ENCODE data around the gene CNNM2. TPM values are rescaled to one million over a fixed set of nuclear protein-coding genes. Genes with fewer than 3 reads are reported as not detected.

Gene CNNM2
- total RNA-seq, 1 experiment from 2014 or later: 23.5 TPM

DNA sequence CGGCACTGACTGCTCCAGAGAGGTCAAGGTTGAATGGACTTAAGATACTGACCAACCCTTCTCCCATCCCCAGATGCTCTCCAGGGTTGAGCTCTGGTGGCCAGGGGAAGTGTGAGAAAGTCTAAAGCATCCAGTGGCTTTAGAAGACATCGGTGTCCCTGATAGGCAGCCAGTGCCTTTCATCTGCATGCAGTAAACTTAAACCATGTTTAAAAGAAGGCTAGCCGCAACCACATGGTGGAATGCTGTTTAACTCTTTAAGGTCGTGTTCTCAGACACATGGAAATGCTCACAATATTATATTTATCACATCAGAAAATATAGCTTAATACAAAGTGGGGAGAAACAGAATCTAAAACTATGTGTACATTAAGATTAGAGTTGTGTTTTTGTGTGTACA is 137.0 kb downstream of the CNNM2 start:
- no peaks in the 10 kb centered on the region for H3K27me3 Mint-ChIP-seq (ENCODE audit: low read depth)
- ChIA-PET CTCF (interaction anchor here (1.5 to 1.9 kb wide), 2 partner anchors 190 to 220 kb away, joined by 3 to 5 read pairs; no protein-coding TSS in a partner anchor), POLR2A (no interaction called here)
- peaks cover 8% of the 10 kb centered on the region for H3K4me1 Mint-ChIP-seq
- TF ChIP-seq, protein P1, sequence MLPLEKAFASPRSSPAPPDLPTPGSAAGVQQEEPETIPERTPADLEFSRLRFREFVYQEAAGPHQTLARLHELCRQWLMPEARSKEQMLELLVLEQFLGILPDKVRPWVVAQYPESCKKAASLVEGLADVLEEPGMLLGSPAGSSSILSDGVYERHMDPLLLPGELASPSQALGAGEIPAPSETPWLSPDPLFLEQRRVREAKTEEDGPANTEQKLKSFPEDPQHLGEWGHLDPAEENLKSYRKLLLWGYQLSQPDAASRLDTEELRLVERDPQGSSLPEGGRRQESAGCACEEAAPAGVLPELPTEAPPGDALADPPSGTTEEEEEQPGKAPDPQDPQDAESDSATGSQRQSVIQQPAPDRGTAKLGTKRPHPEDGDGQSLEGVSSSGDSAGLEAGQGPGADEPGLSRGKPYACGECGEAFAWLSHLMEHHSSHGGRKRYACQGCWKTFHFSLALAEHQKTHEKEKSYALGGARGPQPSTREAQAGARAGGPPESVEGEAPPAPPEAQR (CRISPR knock-in tag; IDR thresholded peaks at IDR 0.05): no peak
- TF ChIP-seq ZNF219 (CRISPR knock-in tag; IDR thresholded peaks at IDR 0.05; ENCODE audit: borderline replicate concordance) (no peak), SMAD4 (CRISPR knock-in tag; IDR thresholded peaks at IDR 0.05) (no peak)
- TF ChIP-seq, protein P2, sequence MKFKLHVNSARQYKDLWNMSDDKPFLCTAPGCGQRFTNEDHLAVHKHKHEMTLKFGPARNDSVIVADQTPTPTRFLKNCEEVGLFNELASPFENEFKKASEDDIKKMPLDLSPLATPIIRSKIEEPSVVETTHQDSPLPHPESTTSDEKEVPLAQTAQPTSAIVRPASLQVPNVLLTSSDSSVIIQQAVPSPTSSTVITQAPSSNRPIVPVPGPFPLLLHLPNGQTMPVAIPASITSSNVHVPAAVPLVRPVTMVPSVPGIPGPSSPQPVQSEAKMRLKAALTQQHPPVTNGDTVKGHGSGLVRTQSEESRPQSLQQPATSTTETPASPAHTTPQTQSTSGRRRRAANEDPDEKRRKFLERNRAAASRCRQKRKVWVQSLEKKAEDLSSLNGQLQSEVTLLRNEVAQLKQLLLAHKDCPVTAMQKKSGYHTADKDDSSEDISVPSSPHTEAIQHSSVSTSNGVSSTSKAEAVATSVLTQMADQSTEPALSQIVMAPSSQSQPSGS (CRISPR knock-in tag; IDR thresholded peaks at IDR 0.05; ENCODE audit: borderline replicate concordance, low read depth): no peak
- H3K4me3 Mint-ChIP-seq: no peak overlapping the region
- H3K9me3 Mint-ChIP-seq: no peaks in the 10 kb centered on the region
- no peak overlapping the region for H3K27ac Mint-ChIP-seq
- ATAC-seq: no peak
- no peak for DNase-seq (ENCODE audit: low spot score)
- H3K36me3 Mint-ChIP-seq: peaks cover 10% of the 10 kb centered on the region

DNA sequence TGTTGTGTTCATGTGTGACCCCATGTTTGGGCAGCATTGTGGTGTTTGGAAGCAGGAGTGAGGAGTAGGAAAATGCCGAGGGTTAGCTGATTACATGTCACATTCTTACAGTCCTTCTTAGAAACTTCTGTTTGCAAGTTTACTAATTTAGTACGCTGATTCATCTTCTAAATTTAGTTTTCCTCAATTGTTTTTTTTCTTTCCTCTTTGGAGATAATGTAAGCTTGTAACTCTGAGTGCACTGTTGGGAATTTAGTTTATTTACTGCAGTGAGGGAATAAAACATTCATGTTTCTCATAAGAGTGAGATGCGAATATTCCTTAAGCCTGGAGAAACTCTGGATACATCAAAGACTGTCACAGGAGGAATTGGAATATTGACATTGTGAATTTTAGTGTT is 139.9 kb downstream of the CNNM2 start:
- Mint-ChIP-seq H3K27me3 (ENCODE audit: low read depth) (no peaks in the 10 kb centered on the region), H3K9me3 (no peaks in the 10 kb centered on the region), H3K4me1 (peaks cover 13% of the 10 kb centered on the region), H3K36me3 (peaks cover 10% of the 10 kb centered on the region), H3K27ac (no peak overlapping the region), H3K4me3 (no peak overlapping the region)
- TF ChIP-seq OVOL2 (CRISPR knock-in tag; IDR thresholded peaks at IDR 0.05; ENCODE audit: borderline replicate concordance) (no peak), TP53 (CRISPR knock-in tag; IDR thresholded peaks at IDR 0.05) (no peak), ETV6 (CRISPR knock-in tag; IDR thresholded peaks at IDR 0.05) (no peak)
- TF ChIP-seq, protein P3, sequence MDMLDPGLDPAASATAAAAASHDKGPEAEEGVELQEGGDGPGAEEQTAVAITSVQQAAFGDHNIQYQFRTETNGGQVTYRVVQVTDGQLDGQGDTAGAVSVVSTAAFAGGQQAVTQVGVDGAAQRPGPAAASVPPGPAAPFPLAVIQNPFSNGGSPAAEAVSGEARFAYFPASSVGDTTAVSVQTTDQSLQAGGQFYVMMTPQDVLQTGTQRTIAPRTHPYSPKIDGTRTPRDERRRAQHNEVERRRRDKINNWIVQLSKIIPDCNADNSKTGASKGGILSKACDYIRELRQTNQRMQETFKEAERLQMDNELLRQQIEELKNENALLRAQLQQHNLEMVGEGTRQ (CRISPR knock-in tag; IDR thresholded peaks at IDR 0.05): no peak
- POLR2A ChIA-PET: no interaction called here
- ATAC-seq (no peak), DNase-seq (ENCODE audit: low spot score) (no peak)
- CTCF ChIA-PET: interaction anchor here (1.2 to 1.6 kb wide), 2 partner anchors 8 to 140 kb away, joined by 3 to 6 read pairs; partner anchors contain the start of gene CNNM2

DNA sequence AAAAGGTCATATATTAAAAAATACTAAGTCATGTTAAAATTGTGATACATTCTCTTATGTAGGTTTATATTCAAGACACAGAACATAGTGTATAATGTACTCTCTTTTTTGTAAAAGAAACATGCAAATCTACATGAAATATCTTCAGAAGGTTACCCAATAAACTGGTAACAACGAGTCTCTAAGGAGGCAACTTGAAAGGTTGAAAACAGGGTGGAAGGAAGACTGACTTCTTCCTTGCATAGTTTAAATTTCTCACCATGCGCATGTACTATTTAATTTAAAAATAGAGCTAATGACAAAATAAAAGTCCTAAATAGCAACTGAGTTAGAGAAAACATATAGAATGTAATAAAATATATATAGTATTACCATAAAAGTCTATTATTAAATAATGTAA is 142.5 kb downstream of the CNNM2 start:
- no peaks in the 10 kb centered on the region for H3K9me3 Mint-ChIP-seq
- H3K27me3 Mint-ChIP-seq (ENCODE audit: low read depth): no peaks in the 10 kb centered on the region
- ATAC-seq (no peak), DNase-seq (ENCODE audit: low spot score) (no peak)
- no peak overlapping the region for H3K27ac Mint-ChIP-seq
- H3K4me3 Mint-ChIP-seq: no peak overlapping the region
- TF ChIP-seq, protein P4, sequence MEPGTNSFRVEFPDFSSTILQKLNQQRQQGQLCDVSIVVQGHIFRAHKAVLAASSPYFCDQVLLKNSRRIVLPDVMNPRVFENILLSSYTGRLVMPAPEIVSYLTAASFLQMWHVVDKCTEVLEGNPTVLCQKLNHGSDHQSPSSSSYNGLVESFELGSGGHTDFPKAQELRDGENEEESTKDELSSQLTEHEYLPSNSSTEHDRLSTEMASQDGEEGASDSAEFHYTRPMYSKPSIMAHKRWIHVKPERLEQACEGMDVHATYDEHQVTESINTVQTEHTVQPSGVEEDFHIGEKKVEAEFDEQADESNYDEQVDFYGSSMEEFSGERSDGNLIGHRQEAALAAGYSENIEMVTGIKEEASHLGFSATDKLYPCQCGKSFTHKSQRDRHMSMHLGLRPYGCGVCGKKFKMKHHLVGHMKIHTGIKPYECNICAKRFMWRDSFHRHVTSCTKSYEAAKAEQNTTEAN (CRISPR knock-in tag; IDR thresholded peaks at IDR 0.05): no peak
- TF ChIP-seq NFATC4 (CRISPR knock-in tag; IDR thresholded peaks at IDR 0.05) (no peak), PRRX2 (CRISPR knock-in tag; IDR thresholded peaks at IDR 0.05) (no peak)
- ChIA-PET POLR2A (no interaction called here), CTCF (interaction anchor here (0.6 to 1.5 kb wide), 3 partner anchors 27 to 184 kb away, joined by 3 to 5 read pairs (median 4); partner anchors contain the start of gene CNNM2)
- peaks cover 9% of the 10 kb centered on the region for H3K4me1 Mint-ChIP-seq
- H3K36me3 Mint-ChIP-seq: peaks cover 8% of the 10 kb centered on the region

DNA sequence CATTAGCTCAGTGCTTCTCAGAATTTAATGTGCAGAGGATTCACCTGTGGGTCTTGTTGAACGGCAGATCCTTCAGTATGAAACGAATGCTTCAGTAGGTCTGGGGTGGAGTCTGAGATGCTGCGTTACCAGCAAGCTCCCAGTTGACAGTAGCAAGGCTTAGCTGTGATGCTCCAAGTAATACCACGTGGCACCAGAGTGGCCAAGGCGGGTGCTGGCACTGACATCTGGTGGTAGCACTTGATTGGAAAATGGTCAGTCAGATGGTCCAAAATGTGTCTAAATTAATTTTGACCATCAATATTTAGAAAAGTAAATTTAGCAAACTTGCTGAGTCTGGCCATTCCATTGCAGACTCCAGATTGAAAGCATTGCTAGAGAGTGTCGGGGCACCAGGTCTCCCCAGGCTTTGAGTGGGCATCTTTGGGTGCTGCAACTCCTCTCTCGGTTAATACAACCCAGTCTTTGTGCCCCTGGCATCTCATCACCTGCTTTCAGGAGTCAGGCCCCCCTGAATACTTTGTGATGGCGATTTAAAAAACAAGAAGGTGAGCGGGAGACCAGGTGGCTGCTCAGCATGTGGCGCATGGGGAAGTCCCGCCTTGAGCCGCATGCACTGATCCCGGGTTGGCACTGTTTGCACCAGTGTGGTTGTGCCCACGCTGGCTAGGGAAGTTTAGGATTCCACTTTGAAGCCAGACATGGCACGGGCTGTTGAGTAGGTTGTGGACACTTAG is 144.9 kb downstream of the CNNM2 start:
- DNase-seq (ENCODE audit: low spot score): no peak
- Mint-ChIP-seq H3K4me1 (peaks cover 9% of the 10 kb centered on the region), H3K36me3 (no peaks in the 10 kb centered on the region), H3K27me3 (ENCODE audit: low read depth) (no peaks in the 10 kb centered on the region), H3K4me3 (no peak overlapping the region), H3K27ac (no peak overlapping the region), H3K9me3 (no peaks in the 10 kb centered on the region)
- ChIA-PET POLR2A (interaction anchor here (0.6 kb wide), 1 partner anchor 191 kb away, joined by 3 read pairs; no protein-coding TSS in a partner anchor), CTCF (interaction anchor here (0.6 to 3.5 kb wide), 6 partner anchors 10 to 228 kb away, joined by 3 to 23 read pairs (median 3); partner anchors contain the start of gene CNNM2)
- no peak for TF ChIP-seq ZNF416 (CRISPR knock-in tag; IDR thresholded peaks at IDR 0.05)
- TF ChIP-seq, protein P3 (CRISPR knock-in tag; IDR thresholded peaks at IDR 0.05): peak; percentile 22; the same call in 1 of the 2 replicates
- no peak for TF ChIP-seq TEAD4 (CRISPR knock-in tag; IDR thresholded peaks at IDR 0.05)
- TF ChIP-seq TCF7 (CRISPR knock-in tag; IDR thresholded peaks at IDR 0.05; ENCODE audit: low read depth): no peak
- peak; percentile 39; the same call in 1 of the 2 replicates for ATAC-seq

Measured in WTC11 (cell line).